Measurements from ENCODE around the gene ASB7. TPM values are rescaled to one million over a fixed set of nuclear protein-coding genes. Genes with fewer than 3 reads are reported as not detected.
A peak's percentile ranks its signal among the peaks of the same experiment; 100 is the strongest.

Gene ASB7
- total RNA-seq, 4 donors from 2014 or later, result 15.0 to 27.7 (median 22.7) TPM

DNA sequence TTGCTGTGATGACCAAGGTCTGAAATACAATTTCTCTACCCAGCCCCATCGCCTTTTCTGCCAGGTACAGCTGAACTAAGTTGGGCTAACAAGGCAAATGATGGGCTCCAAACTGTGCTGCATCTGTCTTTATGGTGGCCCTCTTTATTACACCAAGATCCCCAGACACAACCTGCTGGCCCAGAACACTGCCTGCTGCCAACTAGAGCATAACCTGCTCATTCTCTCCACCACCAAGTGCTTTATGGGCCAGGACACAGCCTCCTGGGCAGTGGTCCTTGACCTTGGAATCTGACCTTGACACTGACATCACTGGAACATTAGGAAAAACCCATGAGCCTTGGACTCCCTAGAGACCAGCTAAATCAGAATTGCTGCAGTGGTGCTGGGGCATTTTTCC lies 3.7 kb upstream of the ASB7 start:
- H3K9me3 ChIP-seq, result no peaks in the 10 kb centered on the region
- peaks cover 0 to 13% of the 10 kb centered on the region in 2 donors for H3K4me1 ChIP-seq
- H3K27me3 ChIP-seq, result no peaks in the 10 kb centered on the region
- no peak for TF ChIP-seq POLR2A (IDR thresholded peaks at IDR 0.05)
- TF ChIP-seq, protein P1, sequence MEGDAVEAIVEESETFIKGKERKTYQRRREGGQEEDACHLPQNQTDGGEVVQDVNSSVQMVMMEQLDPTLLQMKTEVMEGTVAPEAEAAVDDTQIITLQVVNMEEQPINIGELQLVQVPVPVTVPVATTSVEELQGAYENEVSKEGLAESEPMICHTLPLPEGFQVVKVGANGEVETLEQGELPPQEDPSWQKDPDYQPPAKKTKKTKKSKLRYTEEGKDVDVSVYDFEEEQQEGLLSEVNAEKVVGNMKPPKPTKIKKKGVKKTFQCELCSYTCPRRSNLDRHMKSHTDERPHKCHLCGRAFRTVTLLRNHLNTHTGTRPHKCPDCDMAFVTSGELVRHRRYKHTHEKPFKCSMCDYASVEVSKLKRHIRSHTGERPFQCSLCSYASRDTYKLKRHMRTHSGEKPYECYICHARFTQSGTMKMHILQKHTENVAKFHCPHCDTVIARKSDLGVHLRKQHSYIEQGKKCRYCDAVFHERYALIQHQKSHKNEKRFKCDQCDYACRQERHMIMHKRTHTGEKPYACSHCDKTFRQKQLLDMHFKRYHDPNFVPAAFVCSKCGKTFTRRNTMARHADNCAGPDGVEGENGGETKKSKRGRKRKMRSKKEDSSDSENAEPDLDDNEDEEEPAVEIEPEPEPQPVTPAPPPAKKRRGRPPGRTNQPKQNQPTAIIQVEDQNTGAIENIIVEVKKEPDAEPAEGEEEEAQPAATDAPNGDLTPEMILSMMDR (IDR thresholded peaks at IDR 0.05), result no peak
- H3K4me3 ChIP-seq, result no peak overlapping the region
- no peak overlapping the region for H3K27ac ChIP-seq
- no peak for DNase-seq
- H3K36me3 ChIP-seq, result no peaks in the 10 kb centered on the region
- intact Hi-C loops (cut with DNase I; ENCODE audit: low total_unique reads), result no loop called here

DNA sequence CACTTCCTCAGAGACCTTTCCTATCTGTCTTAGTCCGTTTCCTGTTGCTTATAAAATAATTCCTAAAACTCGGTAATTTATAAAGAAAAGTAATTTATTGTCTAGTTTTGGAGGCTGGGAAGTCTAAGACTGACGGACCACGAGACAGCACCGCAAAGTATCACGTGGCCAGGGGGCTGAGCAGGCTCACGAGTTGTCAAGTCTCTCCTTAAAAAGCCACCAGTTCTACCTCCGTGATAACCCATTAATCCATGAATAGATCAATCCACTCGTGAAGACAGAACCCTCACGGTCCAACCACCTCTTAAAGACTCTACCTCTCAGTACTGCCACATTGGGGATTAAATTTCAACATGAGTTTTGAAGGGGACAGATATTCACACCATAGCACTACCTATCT lies 1.2 kb upstream of the ASB7 start:
- Histone ChIP-seq H3K36me3 (no peaks in the 10 kb centered on the region), H3K4me3 (peak overlapping the region; percentile 79 to 99), H3K9me3 (no peaks in the 10 kb centered on the region), H3K27me3 (no peaks in the 10 kb centered on the region), H3K4me1 (peaks cover 0 to 17% of the 10 kb centered on the region in 2 donors), H3K27ac (peak overlapping the region in 1 of 2 donors; percentile 81)
- intact Hi-C loops (cut with DNase I; ENCODE audit: low total_unique reads), result no loop called here
- TF ChIP-seq, protein P1 (IDR thresholded peaks at IDR 0.05), result no peak
- DNase-seq, result no peak

DNA sequence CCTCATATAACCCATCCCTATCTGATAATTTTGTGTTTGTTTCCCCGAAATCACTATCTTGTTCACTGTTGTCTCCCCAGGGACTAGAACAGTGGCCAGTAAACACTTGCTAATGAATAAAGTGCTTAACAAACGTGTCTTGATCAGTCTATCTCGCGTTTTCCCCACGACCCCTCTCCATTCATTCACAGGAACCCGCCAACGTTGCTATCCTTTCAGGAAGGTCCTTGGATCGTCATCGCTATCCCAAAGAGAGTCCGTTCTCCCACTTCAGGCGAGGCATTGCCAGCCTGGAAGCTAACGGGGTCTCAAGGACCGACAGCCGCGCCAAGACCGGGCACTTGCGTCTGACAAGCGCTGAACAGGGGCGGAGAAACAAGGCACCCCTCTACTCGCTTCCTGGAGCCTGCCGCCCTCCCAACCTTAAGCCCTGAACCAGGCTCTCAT lies 749 bp upstream of the ASB7 start:
- H3K4me3 ChIP-seq, result peak overlapping the region; percentile 79 to 99
- H3K36me3 ChIP-seq, result no peaks in the 10 kb centered on the region
- H3K9me3 ChIP-seq, result no peaks in the 10 kb centered on the region
- DNase-seq, result no peak
- H3K4me1 ChIP-seq, result peaks cover 0 to 17% of the 10 kb centered on the region in 2 donors
- peak overlapping the region; percentile 81 to 86 for H3K27ac ChIP-seq
- H3K27me3 ChIP-seq, result no peaks in the 10 kb centered on the region
- TF ChIP-seq POLR2A (IDR thresholded peaks at IDR 0.05), result no peak
- TF ChIP-seq, protein P1 (IDR thresholded peaks at IDR 0.05), result no peak
- intact Hi-C loops (cut with DNase I; ENCODE audit: low total_unique reads), result no loop called here

DNA sequence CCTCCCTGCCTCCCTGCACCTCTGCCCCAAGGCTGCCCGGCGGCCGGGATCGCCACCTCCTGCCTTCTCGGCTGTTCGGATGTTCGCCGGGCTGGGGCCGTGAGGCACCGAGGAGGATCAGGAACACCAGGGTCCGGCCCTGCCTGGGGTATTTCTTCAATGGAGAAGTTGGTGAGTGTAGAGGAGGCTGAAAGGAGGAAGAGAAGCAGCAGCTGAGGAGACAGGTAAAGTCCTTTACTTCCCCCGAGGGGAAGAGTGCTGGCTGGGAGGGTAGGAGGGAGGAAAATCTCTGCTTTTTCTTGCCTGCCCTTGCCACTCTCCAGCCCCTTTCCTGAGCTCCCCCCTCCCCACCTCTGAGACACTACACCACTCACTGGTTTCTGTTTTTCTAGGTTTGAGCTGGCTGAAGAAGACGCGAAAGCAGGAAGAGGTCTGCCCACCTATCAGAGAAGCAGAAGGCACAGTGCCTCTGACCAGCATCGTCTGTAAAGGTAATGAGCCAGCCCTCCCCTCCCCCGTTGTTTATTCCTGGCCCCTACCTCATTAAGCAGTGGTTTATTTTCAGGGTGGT lies 519 bp downstream of the ASB7 start:
- intact Hi-C loops (cut with DNase I; ENCODE audit: low total_unique reads), result no loop called here
- TF ChIP-seq, protein P1 (IDR thresholded peaks at IDR 0.05), result no peak
- TF ChIP-seq POLR2A (IDR thresholded peaks at IDR 0.05), result no peak
- peak overlapping the region; percentile 81 to 85 for H3K27ac ChIP-seq

DNA sequence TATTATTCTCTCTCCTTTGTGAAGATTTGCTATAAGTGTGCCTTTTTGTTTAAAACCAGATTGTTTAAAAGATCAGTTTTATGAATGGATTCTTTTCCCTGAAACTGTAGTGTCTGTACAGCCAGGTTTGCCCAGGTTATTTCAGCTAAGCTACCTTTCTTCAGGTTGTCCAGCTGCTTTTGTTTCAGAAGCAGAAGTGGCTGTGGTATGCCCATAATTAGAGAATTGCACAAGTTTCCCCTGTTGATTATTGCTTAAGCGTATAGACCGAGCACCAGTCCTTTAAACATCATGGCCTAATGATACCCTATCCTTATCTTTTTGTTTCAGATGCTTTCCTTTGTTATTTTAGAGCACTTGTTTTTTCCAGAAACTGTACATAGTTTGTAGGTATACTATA lies 10.2 kb downstream of the ASB7 start:
- no peaks in the 10 kb centered on the region for H3K36me3 ChIP-seq
- H3K4me1 ChIP-seq, result peaks cover 0 to 5% of the 10 kb centered on the region in 2 donors
- H3K27me3 ChIP-seq, result no peaks in the 10 kb centered on the region
- intact Hi-C loops (cut with DNase I; ENCODE audit: low total_unique reads), result no loop called here
- no peaks in the 10 kb centered on the region for H3K9me3 ChIP-seq
- no peak overlapping the region for H3K27ac ChIP-seq
- H3K4me3 ChIP-seq, result no peak overlapping the region
- TF ChIP-seq, protein P1 (IDR thresholded peaks at IDR 0.05), result no peak
- TF ChIP-seq POLR2A (IDR thresholded peaks at IDR 0.05), result no peak
- no peak for DNase-seq

More for the DNA sequence above, 519 bp downstream of the ASB7 start:
- Histone ChIP-seq H3K27me3 (no peaks in the 10 kb centered on the region), H3K4me1 (peaks cover 0 to 17% of the 10 kb centered on the region in 2 donors), H3K36me3 (no peaks in the 10 kb centered on the region), H3K4me3 (peak overlapping the region; percentile 73 to 98), H3K9me3 (no peaks in the 10 kb centered on the region)
- DNase-seq, result no peak
